GF-D8 (cell line): Measurements from ENCODE around the gene LUM.

Experiments
- DNase-seq: peaks from one replicate; lab custom pipeline; 2025; lab: John Stamatoyannopoulos, UW

Gene LUM

DNA sequence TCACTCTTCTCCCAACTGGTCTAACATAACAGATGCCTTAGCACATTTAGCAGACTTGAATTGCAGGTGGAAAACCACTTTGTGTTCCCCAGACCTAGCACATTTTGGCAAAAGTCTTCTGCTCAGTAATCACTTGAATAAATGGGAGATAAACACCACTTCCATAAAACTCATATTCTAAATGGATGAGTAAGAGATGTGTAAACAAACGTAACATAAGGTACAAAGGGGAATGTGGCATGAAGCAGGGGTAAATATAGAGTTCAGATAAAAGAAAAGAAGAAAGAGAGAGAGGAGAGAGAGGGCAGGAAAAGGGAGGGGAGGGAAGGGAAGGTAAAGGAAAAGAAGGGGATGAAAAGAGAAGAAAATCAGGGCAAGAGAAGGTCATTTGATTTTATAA is 36.4 kb downstream of the LUM start:
- DNase-seq = no peak

DNA sequence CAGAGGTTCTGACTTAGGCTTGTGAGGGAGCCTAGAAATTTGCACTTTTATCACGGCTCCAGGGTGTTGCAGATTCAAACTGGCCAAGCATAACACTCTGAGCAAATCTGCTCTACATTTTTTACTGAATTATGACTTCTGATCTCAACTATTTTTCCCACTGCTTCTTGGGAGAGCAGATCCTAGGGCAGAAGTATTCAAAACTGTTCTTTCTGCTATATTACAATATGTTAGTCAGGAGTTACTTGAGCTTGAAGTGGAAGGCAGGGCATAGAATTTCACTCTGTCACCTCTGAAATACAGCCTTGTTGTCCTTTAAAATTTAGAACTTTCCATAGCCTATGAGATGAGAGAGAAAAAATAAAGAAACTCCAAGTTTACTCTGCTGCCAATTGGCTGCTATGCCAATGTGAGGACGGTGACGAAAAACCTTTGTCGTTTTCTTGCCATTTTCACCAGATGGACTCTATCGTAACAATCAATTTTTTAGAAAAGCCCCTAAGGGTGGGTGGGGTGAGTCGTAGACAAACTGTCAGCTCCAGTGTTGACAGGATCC is 37.1 kb downstream of the LUM start:
- no peak for DNase-seq

DNA sequence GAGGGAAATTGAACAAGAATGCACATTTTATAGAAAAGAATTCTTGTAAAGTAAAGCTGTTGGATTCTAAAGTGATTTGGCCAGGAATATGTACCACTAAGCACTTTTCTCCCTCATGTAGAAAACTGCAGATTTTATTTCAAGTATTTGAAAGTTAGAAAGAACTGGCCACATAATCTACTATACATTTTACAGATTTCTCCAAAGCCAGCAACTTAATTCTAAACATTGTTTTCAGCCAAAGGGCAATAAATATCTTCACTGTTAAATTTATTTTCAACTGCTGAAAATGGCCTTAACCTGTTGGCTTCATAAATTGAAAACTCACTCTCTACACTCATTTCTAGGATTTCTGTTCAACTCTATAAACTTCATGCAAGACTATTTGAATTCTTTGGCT is 37.9 kb downstream of the LUM start:
- no peak for DNase-seq

DNA sequence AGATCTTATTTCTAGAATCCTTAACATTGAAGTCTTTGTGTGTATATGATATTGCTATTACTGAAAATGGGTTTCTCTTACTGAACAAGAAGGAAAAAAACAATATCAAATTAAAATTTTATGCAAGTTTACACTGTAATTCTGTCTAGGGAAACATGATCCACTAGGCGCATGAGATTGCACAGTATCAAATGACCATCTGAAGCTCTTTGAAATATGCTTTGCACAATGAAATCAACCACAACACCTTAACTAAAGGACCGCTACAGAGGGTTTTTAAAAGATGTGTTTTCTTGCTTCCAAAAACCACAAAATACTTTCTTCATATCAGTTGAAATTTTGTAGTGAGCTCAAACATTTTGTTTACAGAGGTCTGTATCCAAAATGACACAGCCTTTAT is 38.4 kb downstream of the LUM start:
- DNase-seq = no peak

DNA sequence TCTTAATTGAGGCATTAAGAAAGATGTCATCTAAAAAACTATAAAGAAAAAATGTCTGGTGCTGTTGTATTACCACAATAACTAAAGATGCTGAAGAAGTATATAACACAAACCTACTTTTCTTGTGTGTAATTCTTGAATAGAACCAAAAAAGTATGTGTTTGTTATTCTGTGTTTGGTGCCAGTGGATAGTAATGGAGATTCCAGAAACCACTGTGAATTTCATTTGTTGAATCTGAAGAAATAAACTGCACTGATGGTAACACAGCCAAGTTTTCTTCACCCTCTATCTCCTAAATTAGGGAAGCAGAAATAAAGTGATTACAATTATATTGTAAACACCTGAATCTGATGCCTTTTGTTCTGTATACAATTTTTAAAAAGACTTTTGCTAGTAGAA is 40.4 kb downstream of the LUM start:
- DNase-seq = no peak

DNA sequence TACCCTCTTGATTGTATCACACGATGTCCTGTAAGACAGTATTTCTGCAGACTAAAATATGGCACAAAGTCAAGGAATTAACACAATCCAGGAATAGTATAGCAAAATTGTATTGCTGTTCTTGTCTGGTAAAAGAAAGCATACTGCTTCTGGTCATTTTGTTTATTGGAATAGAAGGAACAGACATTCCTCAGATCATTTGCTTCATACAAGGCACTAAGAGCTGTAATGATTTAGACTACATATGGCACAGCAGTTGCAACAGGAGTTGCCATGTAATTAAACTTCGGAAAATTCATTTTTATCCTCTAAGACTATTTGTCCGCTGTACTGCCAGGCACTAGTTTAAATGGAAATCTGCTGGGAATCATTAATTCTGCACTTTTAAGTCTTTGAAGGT is 45.9 kb downstream of the LUM start:
- no peak for DNase-seq

DNA sequence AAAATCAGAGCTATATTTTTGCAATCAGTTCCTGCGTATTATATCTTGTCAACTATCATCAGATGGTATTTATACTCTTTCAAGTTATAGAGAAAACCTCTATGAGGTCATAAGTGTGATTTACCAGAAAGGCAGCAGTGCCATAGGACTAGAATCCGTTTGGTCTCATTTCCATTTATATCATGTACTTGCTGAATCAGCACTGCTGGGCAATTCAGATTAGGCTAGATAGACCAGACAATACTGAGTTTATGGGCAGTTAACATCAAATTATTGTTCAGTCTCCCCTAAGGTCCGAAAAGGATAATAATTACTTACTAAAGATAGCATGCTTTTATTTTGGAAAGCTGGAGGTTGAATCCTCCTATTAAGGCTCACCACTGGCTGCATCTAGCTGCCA is 46.7 kb downstream of the LUM start:
- no peak for DNase-seq

DNA sequence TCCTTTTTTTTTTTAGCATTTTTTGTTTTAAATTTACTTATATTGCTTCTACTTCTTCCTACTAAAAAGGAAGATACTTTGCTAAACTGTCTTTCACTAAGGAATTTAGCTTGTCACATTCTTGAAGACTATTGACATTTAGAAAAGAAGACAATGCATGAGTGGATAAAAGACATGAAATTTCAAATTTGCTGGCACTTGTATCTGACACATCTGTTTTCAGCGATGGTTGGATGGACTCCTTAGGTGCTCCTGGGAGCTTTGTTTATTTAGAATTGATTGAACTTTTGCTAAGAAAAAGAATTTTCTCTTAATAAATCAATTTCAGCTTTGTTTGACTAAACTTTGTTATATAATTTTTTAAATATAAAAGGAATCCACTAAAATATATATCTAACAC is 50.2 kb downstream of the LUM start:
- no peak for DNase-seq

DNA sequence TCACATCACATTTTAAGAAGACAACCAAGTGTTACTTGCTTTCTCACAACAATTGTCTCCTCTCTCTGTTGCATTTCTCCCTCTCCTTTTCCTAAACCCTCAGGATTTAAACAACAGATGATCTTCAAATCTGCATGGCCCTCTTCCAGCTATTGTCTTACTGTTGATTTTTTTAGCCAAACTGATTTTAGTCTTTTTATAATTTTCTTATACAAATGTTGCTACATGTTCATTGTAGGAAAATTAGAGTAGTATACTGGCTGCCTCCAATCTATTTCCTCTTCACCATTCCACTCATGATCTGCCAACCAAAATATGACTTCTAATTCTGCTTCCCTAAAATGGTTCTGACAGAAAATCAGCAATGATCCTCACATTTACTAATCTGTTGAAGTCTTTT is 52.1 kb downstream of the LUM start:
- no peak for DNase-seq

DNA sequence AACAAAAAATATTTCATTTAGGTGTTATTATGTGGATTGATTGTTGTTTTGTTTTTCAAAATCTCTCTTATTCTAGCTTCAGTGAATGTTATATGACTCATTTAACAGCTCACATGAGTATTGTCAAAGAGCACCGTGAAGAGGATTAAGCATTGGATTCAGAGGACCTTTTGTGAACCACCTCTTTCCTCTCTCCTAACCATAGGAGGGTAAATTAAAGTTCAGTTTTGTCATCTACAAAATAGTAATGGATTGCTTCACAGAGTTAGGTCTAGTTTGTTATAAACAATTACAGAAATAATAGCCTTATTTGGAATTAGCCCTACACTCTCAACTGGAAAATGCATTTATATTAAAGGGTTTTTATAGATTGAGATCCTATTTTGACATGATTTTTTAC is 52.5 kb downstream of the LUM start:
- DNase-seq = no peak

DNA sequence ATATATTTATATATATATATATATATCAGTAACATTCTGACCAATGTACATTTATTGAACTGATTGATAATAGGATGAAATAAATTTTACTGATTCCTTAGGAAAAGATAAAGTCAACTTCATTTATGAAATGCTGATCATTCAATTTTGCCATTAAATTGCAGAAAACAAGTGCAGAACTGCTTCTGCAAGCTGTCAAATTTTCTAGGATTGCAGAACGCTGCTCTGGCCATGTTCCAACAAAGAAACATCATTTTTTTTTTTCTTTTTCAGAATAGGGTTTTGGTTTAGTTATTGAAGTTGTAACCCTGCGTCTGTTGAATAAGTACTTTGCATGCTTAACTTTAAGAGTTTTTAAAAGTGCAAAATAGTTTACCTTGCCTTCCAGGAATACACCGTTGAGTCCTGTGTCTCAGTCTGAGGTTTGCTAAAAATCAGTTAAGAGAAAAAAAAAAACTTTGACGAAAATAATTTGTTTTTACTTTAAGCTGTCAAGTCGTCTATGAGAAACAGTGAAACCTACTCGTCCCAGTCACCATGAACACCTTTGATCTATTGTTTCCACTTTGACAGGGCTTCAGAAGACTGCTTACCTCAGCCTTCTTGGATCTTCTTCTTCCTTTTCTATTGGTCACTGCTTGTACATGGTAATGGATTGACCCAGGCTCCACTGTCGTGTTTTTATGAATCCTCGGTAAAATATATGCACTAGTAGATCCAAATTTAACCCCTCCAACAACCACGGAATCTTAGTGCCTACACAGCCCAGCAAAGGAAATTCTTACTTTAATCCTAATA is 53.7 kb downstream of the LUM start, which contains the start of gene KERA:
TSS of gene KERA (minus strand) at position 657 of the 798 bp plus-strand sequence. CDS start 1,743 bp downstream, outside the sequence.
- no peak for DNase-seq

DNA sequence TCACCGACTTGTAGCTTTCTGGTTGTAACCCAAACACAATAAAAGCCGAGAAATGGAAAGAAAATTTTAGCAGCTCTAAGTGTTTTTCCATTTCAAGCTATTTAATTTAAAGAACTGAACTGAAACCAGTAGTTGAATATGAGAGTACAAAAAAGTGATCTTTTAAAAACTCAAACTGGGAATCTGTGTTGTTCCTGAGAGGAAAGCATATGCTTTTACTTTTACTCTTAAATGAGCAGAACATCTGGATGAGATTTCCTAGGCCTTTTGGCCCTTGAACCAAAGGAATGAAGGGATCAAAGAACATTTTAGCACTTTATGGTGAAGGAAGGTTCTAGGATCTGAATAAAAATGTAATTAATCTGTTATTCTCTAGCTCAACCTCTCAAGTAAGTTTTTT is 54.8 kb downstream of the LUM start:
- DNase-seq = no peak

DNA sequence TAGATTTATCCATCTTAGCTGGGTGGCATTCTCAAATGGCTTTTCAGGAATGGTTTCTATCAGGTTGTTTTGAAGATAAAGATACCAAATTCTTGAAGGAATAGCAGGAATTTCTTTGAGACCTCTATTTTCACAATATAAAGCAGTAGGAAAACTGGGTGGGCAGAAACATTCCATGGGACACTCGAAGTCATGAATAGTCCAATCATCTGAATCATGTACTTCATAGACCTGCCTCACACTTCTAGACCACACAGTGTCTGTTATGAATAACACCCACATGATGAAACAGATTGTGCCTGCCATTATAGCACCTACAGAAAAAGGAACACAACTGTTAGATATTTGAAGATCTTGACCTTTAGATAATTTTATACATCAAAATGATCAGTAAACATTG is 55.3 kb downstream of the LUM start:
- DNase-seq = no peak

DNA sequence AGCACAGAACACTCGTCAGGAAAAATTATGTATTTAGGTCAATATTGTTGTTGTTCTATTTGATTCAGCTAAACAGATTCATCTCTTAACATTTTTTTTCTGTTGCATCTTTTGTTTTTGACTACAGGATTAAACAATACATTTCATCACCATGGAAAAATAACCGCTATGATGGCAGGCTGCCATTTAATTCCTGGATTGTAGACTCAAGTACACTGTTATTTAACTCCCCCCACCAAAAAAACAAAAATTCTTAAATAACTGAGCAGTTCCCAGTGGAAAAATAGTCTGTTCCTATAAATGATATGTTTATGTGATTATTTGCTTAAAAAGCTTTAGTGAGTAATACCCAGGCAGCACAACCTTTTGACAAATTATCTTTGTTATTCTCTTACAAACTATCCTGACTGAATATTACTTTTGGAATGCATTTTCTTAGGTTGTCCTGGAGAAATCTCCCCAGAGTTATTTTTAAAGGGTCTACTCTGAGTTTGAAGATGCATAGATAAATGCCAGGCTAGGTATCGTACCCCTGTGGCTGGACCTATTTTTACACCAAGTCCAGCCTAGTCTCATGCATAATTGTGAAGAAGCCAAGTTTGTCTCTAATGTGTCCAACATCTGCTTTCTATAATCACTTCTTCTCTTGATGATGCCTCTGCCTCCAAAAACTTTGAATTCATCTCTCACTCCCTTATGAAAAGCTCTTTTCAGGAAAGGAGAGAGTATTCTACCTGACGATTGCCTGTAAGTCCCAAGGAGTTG is 57.2 kb downstream of the LUM start:
- DNase-seq = no peak
